ENCODE measurements around the gene CLCN4. TPM values are rescaled to one million over a fixed set of nuclear protein-coding genes. Genes with fewer than 3 reads are reported as not detected.

CLCN4 gene
- total and polyA plus RNA-seq, 8 donors = 0.35 to 22.3 (median 2.7) TPM; not detected in 1

GRCh38 chrX:10166248-10166716 lies 9.5 kb downstream of the CLCN4 start:
- peak overlapping the region in 3 of 5 donors; percentile 13 to 60 (median 54) for H3K27ac ChIP-seq
- WGBS, 5 donors = 36 to 64% (median 50%) methylated on average over 15 to 17 of the region's 17 CpGs
- TF ChIP-seq CTCF (IDR thresholded peaks at IDR 0.05) (no peak), POLR2AphosphoS5 (IDR thresholded peaks at IDR 0.05) (no peak), POLR2A (IDR thresholded peaks at IDR 0.05) (no peak), EP300 (IDR thresholded peaks at IDR 0.05) (no peak)
- H3K4me1 ChIP-seq = peaks cover 0 to 18% (median 2%) of the 10 kb centered on the region in 4 donors
- intact Hi-C loops (cut with DNase I; ENCODE audit: low total_unique reads) = no loop called here
- H3K27me3 ChIP-seq = no peaks in the 10 kb centered on the region
- H3K36me3 ChIP-seq = no peaks in the 10 kb centered on the region
- H3K9me3 ChIP-seq = no peaks in the 10 kb centered on the region
- no peak overlapping the region for H3K4me3 ChIP-seq
- no peak for DNase-seq

DNA sequence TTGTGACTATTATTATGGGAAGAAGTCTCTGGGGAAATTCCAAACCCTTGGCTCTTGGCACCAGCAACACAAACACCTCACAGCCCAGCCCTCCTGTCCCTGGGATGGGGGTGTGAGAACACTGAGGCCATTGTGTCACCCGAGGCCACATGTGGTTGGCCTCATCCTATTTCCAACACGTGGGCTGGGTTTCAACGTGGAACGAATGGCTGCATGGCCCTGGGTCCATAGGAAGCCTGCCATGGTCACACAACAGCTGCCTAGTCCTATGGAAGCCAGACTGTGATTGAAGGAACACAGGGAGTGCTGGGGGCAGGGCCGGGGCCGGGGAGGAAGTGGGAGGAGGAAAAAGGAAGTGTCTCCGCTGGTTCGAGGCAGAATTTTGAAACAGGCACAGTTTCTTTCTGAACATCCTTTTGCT lies 10.0 kb downstream of the CLCN4 start:
- H3K27ac ChIP-seq = peak overlapping the region in 3 of 5 donors; percentile 13 to 60 (median 54)
- H3K4me3 ChIP-seq = no peak overlapping the region
- no peaks in the 10 kb centered on the region for H3K9me3 ChIP-seq
- 28 to 54% (median 41%) methylated on average over 8 of the region's 8 CpGs for WGBS, 5 donors
- intact Hi-C loops (cut with DNase I; ENCODE audit: low total_unique reads) = no loop called here
- peaks cover 0 to 18% (median 2%) of the 10 kb centered on the region in 4 donors for H3K4me1 ChIP-seq
- no peaks in the 10 kb centered on the region for H3K36me3 ChIP-seq
- no peak for TF ChIP-seq CTCF (IDR thresholded peaks at IDR 0.05)
- TF ChIP-seq EP300 (IDR thresholded peaks at IDR 0.05) = no peak
- TF ChIP-seq POLR2A (IDR thresholded peaks at IDR 0.05) = no peak
- TF ChIP-seq POLR2AphosphoS5 (IDR thresholded peaks at IDR 0.05) = no peak
- H3K27me3 ChIP-seq = no peaks in the 10 kb centered on the region
- DNase-seq = peak; percentile 37 to 42

DNA sequence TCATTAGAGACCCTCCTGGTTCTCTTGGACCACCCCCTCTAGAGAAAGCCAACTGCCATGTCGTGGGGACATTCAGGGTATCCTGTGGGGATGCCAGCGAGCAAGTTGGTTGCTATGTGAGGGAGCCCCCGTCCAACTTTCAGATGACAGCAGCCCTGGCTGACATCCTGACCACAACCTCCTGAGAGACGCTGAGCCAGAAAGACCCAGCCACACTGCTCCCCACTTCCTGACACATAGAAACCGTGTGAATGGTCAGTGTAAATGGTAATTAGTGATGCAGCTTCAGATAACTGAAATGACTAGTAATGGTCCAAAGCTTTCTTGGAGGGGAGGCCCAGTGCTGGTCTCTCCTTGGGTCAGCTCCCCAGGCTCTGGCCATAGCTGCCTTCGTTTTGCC lies 10.8 kb downstream of the CLCN4 start:
- no peak for DNase-seq
- H3K36me3 ChIP-seq = no peaks in the 10 kb centered on the region
- no peaks in the 10 kb centered on the region for H3K9me3 ChIP-seq
- no peak for TF ChIP-seq POLR2AphosphoS5 (IDR thresholded peaks at IDR 0.05)
- H3K27me3 ChIP-seq = no peaks in the 10 kb centered on the region
- peaks cover 0 to 18% (median 2%) of the 10 kb centered on the region in 4 donors for H3K4me1 ChIP-seq
- H3K4me3 ChIP-seq = no peak overlapping the region
- peak overlapping the region in 1 of 5 donors; percentile 54 for H3K27ac ChIP-seq
- intact Hi-C loops (cut with DNase I; ENCODE audit: low total_unique reads) = no loop called here
- 58 to 100% (median 78%) methylated on average over 3 to 6 of the region's 6 CpGs for WGBS, 5 donors

- Histone ChIP-seq H3K27ac (no peak overlapping the region), H3K27me3 (peaks cover 0 to 1% (median 0%) of the 10 kb centered on the region in 3 donors), H3K4me3 (no peak overlapping the region), H3K4me1 (peaks cover 0 to 18% (median 2%) of the 10 kb centered on the region in 4 donors), H3K9me3 (no peaks in the 10 kb centered on the region), H3K36me3 (no peaks in the 10 kb centered on the region)
- no peak for DNase-seq
- intact Hi-C loops (cut with DNase I; ENCODE audit: low total_unique reads) = no loop called here
- TF ChIP-seq POLR2A (IDR thresholded peaks at IDR 0.05) = no peak
- no peak for TF ChIP-seq CTCF (IDR thresholded peaks at IDR 0.05)
- TF ChIP-seq EP300 (IDR thresholded peaks at IDR 0.05) = no peak
- TF ChIP-seq POLR2AphosphoS5 (IDR thresholded peaks at IDR 0.05) = no peak
- 73 to 87% (median 81%) methylated on average over 9 of the region's 9 CpGs for WGBS, 5 donors
These were observed 11.5 kb downstream of the CLCN4 start for GRCh38 chrX:10168226-10168625.

- Histone ChIP-seq H3K27me3 (peaks cover 0 to 8% (median 0%) of the 10 kb centered on the region in 3 donors), H3K36me3 (no peaks in the 10 kb centered on the region), H3K9me3 (no peaks in the 10 kb centered on the region), H3K27ac (no peak overlapping the region), H3K4me3 (no peak overlapping the region), H3K4me1 (peaks cover 0 to 18% (median 2%) of the 10 kb centered on the region in 4 donors)
- 36 to 61% (median 44%) methylated on average over 3 of the region's 3 CpGs for WGBS, 5 donors
- TF ChIP-seq POLR2AphosphoS5 (IDR thresholded peaks at IDR 0.05) = no peak
- TF ChIP-seq POLR2A (IDR thresholded peaks at IDR 0.05) = no peak
- no peak for TF ChIP-seq EP300 (IDR thresholded peaks at IDR 0.05)
- no peak for TF ChIP-seq CTCF (IDR thresholded peaks at IDR 0.05)
- DNase-seq = no peak
- intact Hi-C loops (cut with DNase I; ENCODE audit: low total_unique reads) = no loop called here
These were observed 12.4 kb downstream of the CLCN4 start for GRCh38 chrX:10169175-10169574.

Data from stomach (tissue), 9 donors.